Nephron progenitor cell (in vitro differentiated cells): ENCODE measurements around the gene MRPS11.

ENCODE experiments used
- DNase-seq: peaks from one replicate; pipeline ENCODE4 v3.0.0; 2021
- H3K27ac Mint-ChIP-seq: 2 replicates; pipeline ENCODE4 v1.8.0; 2021; ENCODE audit warnings: mild to moderate bottlenecking, moderate library complexity, mixed read lengths
- H3K27me3 Mint-ChIP-seq: 2 replicates; pipeline ENCODE4 v1.8.0; 2021; ENCODE audit warnings: mild to moderate bottlenecking, low read depth, mixed read lengths; ENCODE audit not compliant: poor library complexity
- H3K36me3 Mint-ChIP-seq: 2 replicates; pipeline ENCODE4 v1.8.0; 2021; ENCODE audit warnings: low read depth, mixed read lengths
- H3K4me1 Mint-ChIP-seq: 2 replicates; pipeline ENCODE4 v1.8.0; 2021; ENCODE audit warnings: mixed read lengths
- H3K4me3 Mint-ChIP-seq: 2 replicates; pipeline ENCODE4 v1.8.0; 2021; ENCODE audit warnings: mild to moderate bottlenecking, moderate library complexity, mixed read lengths
- H3K9me3 Mint-ChIP-seq: 2 replicates; pipeline ENCODE4 v1.8.0; 2021; ENCODE audit warnings: mild to moderate bottlenecking, moderate library complexity, mixed read lengths
- CTCF ChIP-seq: fragments of 200-600 bp; sonication (generic); IDR thresholded peaks from 2 replicates; pipeline ENCODE4 v1.5.0; 2021; ENCODE audit warnings: antibody characterized with exemption

Gene MRPS11

GRCh38 chr15:88440021-88440420 lies 27.5 kb upstream of the MRPS11 start:
- peaks cover 9% of the 10 kb centered on the region for H3K36me3 Mint-ChIP-seq
- no peak for DNase-seq
- no peak for TF ChIP-seq CTCF
- no peak overlapping the region for H3K4me3 Mint-ChIP-seq
- peaks cover 7% of the 10 kb centered on the region for H3K4me1 Mint-ChIP-seq
- peaks cover 35% of the 10 kb centered on the region for H3K27me3 Mint-ChIP-seq
- H3K27ac Mint-ChIP-seq, result no peak overlapping the region
- H3K9me3 Mint-ChIP-seq, result peaks cover 25% of the 10 kb centered on the region

GRCh38 chr15:88441076-88441730 lies 26.3 kb upstream of the MRPS11 start:
- H3K36me3 Mint-ChIP-seq, result peaks cover 9% of the 10 kb centered on the region
- TF ChIP-seq CTCF, result no peak
- H3K4me1 Mint-ChIP-seq, result peaks cover under 1% of the 10 kb centered on the region
- DNase-seq, result no peak
- H3K27me3 Mint-ChIP-seq, result peaks cover 35% of the 10 kb centered on the region
- H3K9me3 Mint-ChIP-seq, result peaks cover 30% of the 10 kb centered on the region
- H3K4me3 Mint-ChIP-seq, result no peak overlapping the region
- H3K27ac Mint-ChIP-seq, result no peak overlapping the region

GRCh38 chr15:88447206-88447605 lies 20.3 kb upstream of the MRPS11 start:
- Mint-ChIP-seq H3K4me1 (no peaks in the 10 kb centered on the region), H3K4me3 (no peak overlapping the region), H3K27ac (no peak overlapping the region), H3K36me3 (peaks cover 9% of the 10 kb centered on the region), H3K27me3 (peaks cover 48% of the 10 kb centered on the region), H3K9me3 (peaks cover 30% of the 10 kb centered on the region)
- no peak for DNase-seq
- no peak for TF ChIP-seq CTCF

GRCh38 chr15:88447741-88448140 lies 19.8 kb upstream of the MRPS11 start:
- Mint-ChIP-seq H3K4me3 (no peak overlapping the region), H3K9me3 (peaks cover 26% of the 10 kb centered on the region), H3K27me3 (peaks cover 45% of the 10 kb centered on the region), H3K27ac (no peak overlapping the region), H3K36me3 (peaks cover 9% of the 10 kb centered on the region), H3K4me1 (no peaks in the 10 kb centered on the region)
- no peak for DNase-seq
- TF ChIP-seq CTCF, result no peak

- Mint-ChIP-seq H3K9me3 (peaks cover 13% of the 10 kb centered on the region), H3K4me1 (no peaks in the 10 kb centered on the region), H3K27ac (no peak overlapping the region), H3K4me3 (no peak overlapping the region), H3K36me3 (peaks cover 2% of the 10 kb centered on the region), H3K27me3 (peaks cover 41% of the 10 kb centered on the region)
- DNase-seq, result no peak
- TF ChIP-seq CTCF, result no peak
Observed at GRCh38 chr15:88448991-88449461, 18.5 kb upstream of the MRPS11 start.

- Mint-ChIP-seq H3K36me3 (no peaks in the 10 kb centered on the region), H3K9me3 (peaks cover 8% of the 10 kb centered on the region), H3K4me1 (no peaks in the 10 kb centered on the region), H3K27ac (no peak overlapping the region), H3K27me3 (peaks cover 42% of the 10 kb centered on the region), H3K4me3 (no peak overlapping the region)
- TF ChIP-seq CTCF, result no peak
- DNase-seq, result no peak
Observed at GRCh38 chr15:88449581-88449980, 17.9 kb upstream of the MRPS11 start.
